ENCODE results near the gene ALG11. TPM values are rescaled to one million over a fixed set of nuclear protein-coding genes. Genes with fewer than 3 reads are reported as not detected.

Gene ALG11
- total RNA-seq, 1 donor from 2014 or later, result 44.6 TPM

DNA sequence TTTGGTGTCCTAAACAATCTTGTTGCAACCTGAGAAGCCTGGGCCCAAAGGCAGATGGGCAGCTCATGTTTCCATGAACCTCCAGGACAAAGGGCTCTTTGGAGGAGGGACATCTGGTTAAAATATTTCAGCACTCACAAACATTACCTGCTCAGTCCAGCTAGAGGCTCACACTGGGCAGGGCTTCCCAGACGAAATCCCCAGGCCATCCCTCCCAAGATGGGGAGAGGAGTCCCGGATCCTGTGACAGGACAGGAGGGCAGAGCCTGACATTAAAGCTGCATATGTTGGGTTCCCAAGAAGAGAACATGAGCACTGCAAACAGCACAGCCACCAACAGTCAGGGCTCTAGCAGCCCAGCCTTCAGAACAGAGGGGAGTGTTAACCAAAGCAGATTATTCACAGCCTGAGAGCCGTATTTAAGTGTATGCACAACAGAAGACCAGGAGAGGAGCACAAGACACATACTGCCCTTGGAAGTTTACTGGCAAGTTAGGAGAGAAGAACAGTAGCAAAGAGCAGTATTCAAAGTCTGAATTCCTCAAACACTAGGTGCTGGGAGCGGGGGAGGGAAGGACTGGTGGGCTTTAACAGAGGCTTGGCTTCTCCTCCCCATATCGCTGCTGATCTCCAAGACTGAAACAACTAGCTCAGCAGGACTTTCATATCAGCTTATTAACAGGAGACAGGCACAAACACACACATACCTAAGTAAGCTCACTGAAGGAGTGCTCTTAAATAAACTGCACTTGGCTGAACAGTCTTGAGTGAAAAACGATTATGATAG lies 13.3 kb upstream of the ALG11 start:
- no peaks in the 10 kb centered on the region for H3K79me2 ChIP-seq (ENCODE audit: low read depth)
- no peaks in the 10 kb centered on the region for H3K27me3 ChIP-seq
- no peak overlapping the region for H2AFZ ChIP-seq (replicated peaks)
- no peak overlapping the region for H3K4me3 ChIP-seq
- H3K27me3 Mint-ChIP-seq (ENCODE audit: insufficient read depth, low read depth), result no peaks in the 10 kb centered on the region
- TF ChIP-seq, protein P1, sequence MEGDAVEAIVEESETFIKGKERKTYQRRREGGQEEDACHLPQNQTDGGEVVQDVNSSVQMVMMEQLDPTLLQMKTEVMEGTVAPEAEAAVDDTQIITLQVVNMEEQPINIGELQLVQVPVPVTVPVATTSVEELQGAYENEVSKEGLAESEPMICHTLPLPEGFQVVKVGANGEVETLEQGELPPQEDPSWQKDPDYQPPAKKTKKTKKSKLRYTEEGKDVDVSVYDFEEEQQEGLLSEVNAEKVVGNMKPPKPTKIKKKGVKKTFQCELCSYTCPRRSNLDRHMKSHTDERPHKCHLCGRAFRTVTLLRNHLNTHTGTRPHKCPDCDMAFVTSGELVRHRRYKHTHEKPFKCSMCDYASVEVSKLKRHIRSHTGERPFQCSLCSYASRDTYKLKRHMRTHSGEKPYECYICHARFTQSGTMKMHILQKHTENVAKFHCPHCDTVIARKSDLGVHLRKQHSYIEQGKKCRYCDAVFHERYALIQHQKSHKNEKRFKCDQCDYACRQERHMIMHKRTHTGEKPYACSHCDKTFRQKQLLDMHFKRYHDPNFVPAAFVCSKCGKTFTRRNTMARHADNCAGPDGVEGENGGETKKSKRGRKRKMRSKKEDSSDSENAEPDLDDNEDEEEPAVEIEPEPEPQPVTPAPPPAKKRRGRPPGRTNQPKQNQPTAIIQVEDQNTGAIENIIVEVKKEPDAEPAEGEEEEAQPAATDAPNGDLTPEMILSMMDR (IDR thresholded peaks at IDR 0.05), result no peak
- TF ChIP-seq EZH2phosphoT487 (IDR thresholded peaks at IDR 0.05) (no peak), EZH2 (IDR thresholded peaks at IDR 0.05) (no peak)
- H3K4me2 ChIP-seq, result peak overlapping the region; percentile 56
- H3K9ac ChIP-seq, result no peak overlapping the region
- H3K4me1 ChIP-seq, result peaks cover 34% of the 10 kb centered on the region
- H3K4me1 Mint-ChIP-seq, result peaks cover 50% of the 10 kb centered on the region
- H3K9me3 Mint-ChIP-seq, result no peaks in the 10 kb centered on the region
- H4K20me1 ChIP-seq (ENCODE audit: low read depth), result peaks cover 15% of the 10 kb centered on the region
- no peak overlapping the region for H3K27ac Mint-ChIP-seq
- H3K4me3 Mint-ChIP-seq, result no peak overlapping the region
- H3K36me3 Mint-ChIP-seq, result no peaks in the 10 kb centered on the region
- H3K36me3 ChIP-seq, result no peaks in the 10 kb centered on the region
- H3K27ac ChIP-seq, result no peak overlapping the region
- no peaks in the 10 kb centered on the region for H3K9me3 ChIP-seq (ENCODE audit: low read depth)
- DNase-seq (ENCODE audit: low spot score), result no peak
- no peaks in the 10 kb centered on the region for H3F3A ChIP-seq (ENCODE audit: low read depth)

DNA sequence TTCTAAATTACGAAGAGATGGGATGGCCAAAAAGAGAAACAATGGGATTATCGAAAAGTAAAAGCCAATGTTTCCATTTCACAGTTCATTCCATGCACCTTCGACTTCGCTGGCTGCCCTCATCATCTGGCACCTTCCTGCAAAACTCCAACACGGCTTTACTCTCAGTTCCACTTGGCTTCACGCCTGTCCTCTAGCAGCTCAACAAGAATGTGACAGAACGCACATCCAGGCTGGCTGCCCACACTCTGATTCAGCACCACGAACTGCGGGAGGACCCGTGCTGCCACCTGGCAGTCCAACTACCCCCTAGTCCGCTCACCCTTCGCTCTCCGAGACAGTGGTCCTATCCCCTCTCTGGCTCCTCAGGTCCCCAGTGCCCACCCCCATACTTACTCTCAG lies 12.7 kb upstream of the ALG11 start:
- Mint-ChIP-seq H3K27me3 (ENCODE audit: insufficient read depth, low read depth) (no peaks in the 10 kb centered on the region), H3K9me3 (no peaks in the 10 kb centered on the region), H3K27ac (no peak overlapping the region), H3K36me3 (no peaks in the 10 kb centered on the region), H3K4me1 (peaks cover 50% of the 10 kb centered on the region), H3K4me3 (no peak overlapping the region)
- no peak for TF ChIP-seq EZH2 (IDR thresholded peaks at IDR 0.05)
- TF ChIP-seq, protein P1 (IDR thresholded peaks at IDR 0.05), result no peak
- TF ChIP-seq EZH2phosphoT487 (IDR thresholded peaks at IDR 0.05), result no peak
- no peak overlapping the region for H3K4me3 ChIP-seq
- H3K27me3 ChIP-seq, result no peaks in the 10 kb centered on the region
- no peaks in the 10 kb centered on the region for H3K9me3 ChIP-seq (ENCODE audit: low read depth)
- H3K36me3 ChIP-seq, result no peaks in the 10 kb centered on the region
- H3K4me1 ChIP-seq, result peaks cover 34% of the 10 kb centered on the region
- H4K20me1 ChIP-seq (ENCODE audit: low read depth), result peaks cover 15% of the 10 kb centered on the region
- H3K27ac ChIP-seq, result no peak overlapping the region
- no peak overlapping the region for H3K4me2 ChIP-seq
- H3K9ac ChIP-seq, result no peak overlapping the region
- H3F3A ChIP-seq (ENCODE audit: low read depth), result no peaks in the 10 kb centered on the region
- H2AFZ ChIP-seq (replicated peaks), result no peak overlapping the region
- no peaks in the 10 kb centered on the region for H3K79me2 ChIP-seq (ENCODE audit: low read depth)
- no peak for DNase-seq (ENCODE audit: low spot score)

DNA sequence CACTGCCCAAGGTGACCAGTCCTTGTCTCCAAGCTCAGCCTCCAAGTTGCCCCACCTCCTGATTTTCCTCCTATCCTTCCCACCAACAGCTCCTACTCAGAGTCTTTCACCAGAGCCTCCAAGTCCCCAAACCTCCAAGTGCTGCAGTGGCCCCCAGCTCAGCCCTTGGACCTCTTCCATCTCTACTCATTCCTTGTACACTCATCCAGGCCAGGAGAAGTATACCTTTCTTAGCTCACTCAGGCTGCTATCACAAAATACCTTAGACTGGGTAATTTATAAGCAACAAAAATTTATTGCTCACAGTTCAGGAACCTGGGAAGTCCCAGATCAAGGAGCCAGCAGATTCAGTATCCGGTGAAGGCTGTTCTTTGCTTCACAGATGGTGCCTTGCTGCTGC lies 12.3 kb upstream of the ALG11 start:
- H3K4me3 Mint-ChIP-seq, result no peak overlapping the region
- no peaks in the 10 kb centered on the region for H3K36me3 Mint-ChIP-seq
- no peaks in the 10 kb centered on the region for H3K9me3 ChIP-seq (ENCODE audit: low read depth)
- H3K4me2 ChIP-seq, result no peak overlapping the region
- no peak overlapping the region for H2AFZ ChIP-seq (replicated peaks)
- no peak overlapping the region for H3K9ac ChIP-seq
- H3K9me3 Mint-ChIP-seq, result no peaks in the 10 kb centered on the region
- TF ChIP-seq EZH2 (IDR thresholded peaks at IDR 0.05) (no peak), EZH2phosphoT487 (IDR thresholded peaks at IDR 0.05) (no peak)
- TF ChIP-seq, protein P1 (IDR thresholded peaks at IDR 0.05), result no peak
- no peaks in the 10 kb centered on the region for H3F3A ChIP-seq (ENCODE audit: low read depth)
- H3K27me3 Mint-ChIP-seq (ENCODE audit: insufficient read depth, low read depth), result no peaks in the 10 kb centered on the region
- H3K27ac ChIP-seq, result no peak overlapping the region
- H3K79me2 ChIP-seq (ENCODE audit: low read depth), result no peaks in the 10 kb centered on the region
- no peaks in the 10 kb centered on the region for H3K36me3 ChIP-seq
- peaks cover 34% of the 10 kb centered on the region for H3K4me1 ChIP-seq
- H4K20me1 ChIP-seq (ENCODE audit: low read depth), result peaks cover 15% of the 10 kb centered on the region
- peaks cover 50% of the 10 kb centered on the region for H3K4me1 Mint-ChIP-seq
- H3K27me3 ChIP-seq, result no peaks in the 10 kb centered on the region
- no peak overlapping the region for H3K27ac Mint-ChIP-seq
- H3K4me3 ChIP-seq, result no peak overlapping the region
- DNase-seq (ENCODE audit: low spot score), result no peak
